Fibroblast of skin of right quadriceps (primary cell): ENCODE data around the gene PMEPA1.

Source experiments
- DNase-seq: peaks from one replicate; pipeline ENCODE4 v3.0.0-alpha.2; 2013

The PMEPA1 gene

DNA sequence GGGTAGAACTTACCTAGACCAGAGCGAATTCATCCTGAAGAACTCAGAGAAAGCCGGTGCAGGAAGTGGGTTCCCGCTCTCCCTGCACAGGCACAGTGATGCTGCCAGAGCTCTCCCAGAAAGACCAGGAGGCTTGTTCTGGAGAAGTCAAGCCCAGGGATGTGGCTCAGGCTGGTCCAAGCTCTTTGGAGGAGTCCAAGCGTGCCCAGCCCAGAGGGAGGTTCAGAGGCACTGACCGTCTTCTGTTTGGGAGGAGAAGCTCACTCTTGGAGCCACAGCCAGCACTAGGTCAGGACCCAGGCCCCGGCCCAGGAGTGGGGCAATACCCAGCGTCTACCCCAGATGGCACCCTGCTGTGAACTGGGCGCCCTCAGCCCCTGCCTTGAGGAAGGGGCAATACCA, 1.5 kb upstream of the PMEPA1 start:
- no peak for DNase-seq

DNA sequence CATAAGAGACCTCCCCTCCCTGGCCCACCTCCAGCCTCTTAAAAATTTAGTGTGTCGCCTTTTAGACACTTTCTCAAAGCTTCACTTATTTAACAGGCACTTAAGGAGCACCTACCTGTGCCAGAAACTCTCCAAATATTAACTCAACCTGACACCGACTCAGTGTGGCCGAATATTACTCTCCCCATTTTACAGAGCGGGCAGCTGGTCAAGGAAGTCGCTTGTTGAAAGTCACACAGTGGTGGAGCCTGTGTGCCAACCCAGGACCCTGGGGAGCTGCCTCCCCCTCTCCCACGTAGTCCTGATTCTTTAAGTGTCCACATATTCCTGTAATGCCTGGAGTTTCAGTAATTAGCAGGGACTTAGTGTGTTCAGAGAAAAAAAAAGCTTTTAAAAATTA, 1.0 kb upstream of the PMEPA1 start:
- no peak for DNase-seq

DNA sequence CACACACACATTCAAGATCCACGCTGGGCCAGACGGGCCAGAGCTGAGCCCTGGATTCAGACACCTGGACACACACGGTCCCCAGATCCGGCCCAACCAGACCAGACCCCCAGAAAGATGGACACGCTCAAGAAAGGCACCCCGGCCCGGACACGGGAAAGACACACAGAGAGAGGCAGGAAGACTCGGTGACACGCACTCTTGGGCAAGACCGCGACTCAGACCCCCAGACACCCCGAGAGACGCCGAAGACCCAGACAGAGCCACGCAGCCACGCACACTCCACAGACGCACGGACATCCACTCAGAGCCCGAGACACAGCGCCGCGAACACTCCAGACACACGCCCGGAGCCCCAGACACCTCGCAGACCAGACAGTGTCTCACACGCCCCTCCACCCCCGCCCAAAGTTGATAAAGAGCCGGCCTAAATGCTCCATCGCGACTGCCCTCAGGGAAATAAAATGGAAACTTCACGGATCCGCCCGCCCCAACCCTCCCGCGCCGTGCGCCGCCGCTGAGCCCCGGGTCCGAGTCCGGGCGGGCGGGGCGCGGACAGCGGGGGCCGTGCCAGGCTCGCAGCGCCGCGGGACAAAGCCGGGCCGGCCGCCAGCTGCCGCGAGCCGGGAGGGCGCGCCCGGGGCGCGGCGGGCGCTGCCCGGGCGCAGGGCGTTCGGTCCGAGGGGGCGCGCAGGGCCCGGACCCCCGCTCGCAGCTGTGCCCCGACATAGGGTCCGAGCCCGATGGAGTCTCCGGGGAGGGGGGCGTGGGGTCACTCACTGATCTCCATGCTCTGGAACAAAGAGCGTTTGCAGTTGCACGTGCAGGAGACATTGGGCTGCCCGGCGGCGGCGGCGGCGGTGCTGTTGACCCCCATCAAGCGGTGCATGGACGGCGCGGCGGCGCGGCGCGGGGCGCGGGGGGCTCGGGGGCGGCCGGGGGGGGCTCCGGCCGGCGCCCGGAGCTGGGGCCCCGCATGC, 831 bp downstream of the PMEPA1 start:
- DNase-seq = no peak

DNA sequence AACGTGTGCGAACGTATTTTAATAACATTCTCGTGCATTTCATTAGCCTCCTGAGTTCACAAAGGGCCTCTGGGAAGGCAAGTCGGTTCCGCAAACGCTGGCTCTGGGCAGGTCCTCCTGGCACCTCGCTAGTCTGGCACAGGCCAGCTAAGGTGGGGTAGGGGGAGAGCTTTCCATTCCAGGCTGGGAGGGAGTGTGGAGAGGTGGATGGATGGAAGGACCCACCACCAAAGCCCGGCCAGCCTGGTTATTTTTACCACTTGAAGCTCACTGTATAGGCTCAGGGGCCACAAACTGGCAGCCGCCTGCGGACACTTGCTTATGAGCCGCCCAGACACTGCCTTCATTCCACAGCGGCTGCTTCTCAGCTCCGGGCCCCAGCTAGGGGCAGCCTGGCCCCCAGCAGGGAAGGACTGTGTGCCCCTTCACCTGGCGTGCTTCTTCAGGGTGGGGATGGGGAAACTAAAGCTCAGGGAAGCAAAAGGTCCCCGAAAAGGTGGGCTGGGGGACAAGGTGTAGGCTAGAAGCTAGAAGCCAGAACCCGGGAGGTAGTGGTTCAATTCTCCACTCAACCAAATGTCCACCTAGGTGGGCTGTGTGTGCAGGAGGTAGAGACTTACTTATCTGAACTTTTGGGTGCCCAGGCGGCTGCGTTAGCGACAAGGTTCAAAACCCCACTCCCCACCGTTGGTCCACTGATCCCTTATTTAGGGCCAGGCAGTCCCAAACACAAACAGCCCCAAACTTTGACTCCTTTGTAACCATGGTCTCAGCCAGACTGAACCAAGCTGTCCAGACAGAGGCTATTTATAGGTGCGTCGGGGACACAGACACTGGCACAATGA, 1.7 kb downstream of the PMEPA1 start:
- no peak for DNase-seq

DNA sequence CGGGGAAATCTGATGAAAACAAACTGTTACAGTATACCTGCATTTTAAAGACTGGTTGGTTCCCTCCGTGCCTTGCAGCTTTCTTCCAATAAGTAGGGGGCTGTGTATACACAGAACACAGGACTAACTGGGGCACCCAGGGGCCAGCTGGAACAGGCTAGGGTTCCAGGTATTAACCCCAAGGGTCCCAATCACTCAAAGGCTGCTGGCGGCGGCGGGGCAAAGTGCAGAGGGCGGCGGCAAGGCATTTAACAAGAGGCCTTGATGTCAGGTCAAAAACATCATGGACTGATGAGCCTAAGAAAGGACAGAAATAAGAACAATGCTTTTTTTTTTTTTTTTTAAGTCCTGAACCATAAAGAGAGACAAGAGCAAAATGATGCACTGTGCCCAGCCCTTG, 2.5 kb downstream of the PMEPA1 start:
- DNase-seq = no peak

DNA sequence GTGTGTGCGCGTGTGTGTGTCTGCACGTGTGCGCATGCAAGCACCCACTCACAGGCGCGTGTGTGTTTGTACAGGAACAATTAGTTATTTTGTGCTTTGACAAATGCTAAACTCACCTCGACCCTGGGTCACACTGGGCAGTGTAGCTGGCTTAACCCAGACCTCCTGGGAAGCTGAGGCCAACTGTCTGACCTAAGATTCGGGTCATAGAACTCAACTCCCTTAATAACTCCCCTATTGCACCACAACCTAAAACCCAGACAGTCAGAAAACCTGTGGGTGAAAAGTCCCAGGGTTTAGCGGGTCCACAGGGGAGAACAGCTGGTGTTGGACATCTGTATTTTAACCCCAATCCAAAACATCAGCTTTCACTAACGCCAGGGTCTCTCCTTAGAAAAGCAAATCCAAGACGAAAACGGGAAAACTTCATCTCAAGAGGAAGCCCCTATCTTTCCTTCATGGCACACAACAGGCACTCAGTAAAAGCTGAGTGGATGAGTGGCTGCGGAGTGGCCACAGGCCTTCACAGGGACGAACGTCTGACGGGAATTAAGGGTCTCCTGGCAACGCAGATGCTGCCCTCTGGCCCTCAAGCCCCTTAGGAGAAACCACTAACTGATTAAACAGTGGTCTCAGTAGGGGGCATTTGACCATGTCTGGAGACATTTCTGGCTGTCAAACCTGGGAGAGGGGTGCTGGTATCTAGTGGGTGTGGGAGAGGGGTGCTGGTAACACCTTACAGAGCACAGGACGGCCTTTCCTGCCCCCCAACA, 4.5 kb downstream of the PMEPA1 start:
- DNase-seq = no peak

DNA sequence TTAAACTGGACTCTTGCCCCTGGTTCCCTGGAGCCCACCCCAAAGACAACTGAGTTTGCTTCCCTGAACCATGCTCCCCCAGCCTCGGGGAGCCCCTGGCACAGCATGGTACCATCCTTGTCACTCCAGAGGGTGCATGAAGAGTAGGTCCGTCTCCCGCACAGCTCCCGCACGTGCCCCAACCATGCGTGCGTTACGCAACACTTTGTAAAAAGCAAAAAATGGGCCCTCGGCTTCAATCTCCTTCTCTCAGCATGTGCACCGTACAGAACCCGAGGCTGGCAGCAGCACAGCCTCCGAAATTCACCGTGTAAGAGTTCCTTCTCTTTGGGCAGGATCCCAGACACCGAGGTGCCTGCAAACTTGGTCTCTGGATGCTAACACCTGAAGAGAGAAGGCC, 5.6 kb downstream of the PMEPA1 start:
- DNase-seq = no peak

DNA sequence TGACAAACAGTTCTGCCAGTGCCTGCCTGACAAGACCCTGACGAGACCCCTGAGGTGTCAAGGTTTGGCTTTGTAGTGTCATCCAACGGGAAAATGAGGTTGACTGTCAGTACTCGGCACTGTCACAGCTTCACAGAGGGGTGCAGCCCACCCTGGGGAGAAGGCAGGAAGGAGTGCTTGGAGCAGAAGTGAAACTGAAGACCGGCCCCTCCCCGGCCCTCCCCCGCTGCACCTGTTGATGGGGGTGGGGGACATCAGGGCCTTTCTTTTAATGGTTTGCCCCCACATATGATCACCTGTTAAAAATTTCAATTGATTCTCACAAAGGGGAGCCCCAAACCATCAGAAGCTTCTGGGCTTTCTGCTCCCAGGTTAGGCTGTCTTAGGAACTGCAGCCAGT, 6.8 kb downstream of the PMEPA1 start:
- DNase-seq = no peak

DNA sequence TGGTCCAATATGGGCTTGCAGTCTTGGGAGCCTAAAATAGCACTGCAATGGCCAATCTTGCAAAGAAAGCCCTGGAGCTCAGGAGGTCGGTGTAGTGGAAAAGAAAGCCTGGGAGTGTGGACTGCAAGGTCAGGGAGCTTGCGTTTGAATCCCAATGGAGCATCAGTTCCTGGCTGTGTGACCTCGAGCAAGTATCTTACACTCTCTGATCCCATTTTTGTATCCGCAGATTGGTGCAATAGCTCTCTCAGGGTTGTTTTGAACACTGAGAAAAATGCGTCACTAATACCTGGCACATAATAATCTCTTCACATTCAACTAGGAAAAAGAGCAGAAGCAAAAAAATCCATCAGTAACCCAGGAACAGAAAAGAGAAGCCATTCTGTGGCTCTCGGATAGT, 7.3 kb downstream of the PMEPA1 start:
- DNase-seq = no peak

DNA sequence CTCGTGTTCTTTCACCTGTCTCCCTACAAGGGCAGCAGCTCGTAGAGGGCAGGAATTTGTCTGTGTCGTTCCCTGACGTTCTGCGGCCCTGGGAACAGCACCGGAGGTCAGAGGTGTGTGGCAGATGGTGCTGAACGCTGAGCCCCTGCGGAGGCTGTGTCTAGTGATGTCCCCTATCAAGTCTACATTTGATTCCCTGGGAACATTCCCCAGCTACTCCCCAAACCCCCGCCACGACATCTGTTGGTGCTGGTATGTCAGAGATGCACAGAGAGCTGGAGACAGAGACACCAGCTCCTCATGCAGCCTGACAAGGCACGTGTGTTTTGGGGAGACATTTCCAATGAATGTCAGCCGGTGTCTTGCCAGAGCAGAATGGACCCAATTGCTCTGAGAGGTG, 7.7 kb downstream of the PMEPA1 start:
- DNase-seq = no peak

DNA sequence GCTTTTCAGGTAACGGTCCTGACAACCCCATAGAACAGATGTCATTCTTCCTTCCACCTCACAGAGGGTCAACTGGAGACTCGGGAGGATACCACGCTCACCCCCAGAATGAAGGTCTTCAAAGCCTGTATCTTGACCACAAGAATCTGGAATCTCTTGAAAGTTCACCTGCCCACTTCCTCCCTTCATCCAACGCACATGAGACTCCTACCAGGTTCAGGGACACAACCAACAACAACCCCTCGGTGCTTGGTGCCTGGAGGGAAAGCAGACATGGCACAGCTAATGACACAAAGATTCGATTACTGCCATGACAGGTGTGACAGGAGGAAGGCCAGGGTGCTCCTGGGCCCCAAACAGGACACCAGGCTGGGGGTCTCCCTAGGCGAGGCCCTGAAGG, 8.2 kb downstream of the PMEPA1 start:
- no peak for DNase-seq

DNA sequence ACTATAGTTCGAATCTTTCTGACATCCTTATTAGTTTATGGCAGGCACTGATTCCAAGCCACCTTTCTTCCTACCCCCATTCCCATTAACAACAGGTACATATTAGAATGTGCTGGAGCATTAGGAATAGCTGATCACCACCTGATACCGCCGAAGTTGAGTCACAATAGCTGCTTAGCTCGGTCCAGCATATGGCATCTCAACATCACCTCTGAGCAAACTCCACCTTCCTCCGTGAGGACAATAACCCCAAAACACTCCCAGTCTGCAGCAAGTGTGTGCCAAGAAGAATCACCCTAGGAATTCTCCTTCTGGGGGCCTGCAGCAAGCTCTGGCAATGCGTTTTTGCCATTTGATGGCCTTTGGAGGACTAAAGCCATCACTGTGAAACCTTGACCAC, 8.7 kb downstream of the PMEPA1 start:
- DNase-seq = no peak

DNA sequence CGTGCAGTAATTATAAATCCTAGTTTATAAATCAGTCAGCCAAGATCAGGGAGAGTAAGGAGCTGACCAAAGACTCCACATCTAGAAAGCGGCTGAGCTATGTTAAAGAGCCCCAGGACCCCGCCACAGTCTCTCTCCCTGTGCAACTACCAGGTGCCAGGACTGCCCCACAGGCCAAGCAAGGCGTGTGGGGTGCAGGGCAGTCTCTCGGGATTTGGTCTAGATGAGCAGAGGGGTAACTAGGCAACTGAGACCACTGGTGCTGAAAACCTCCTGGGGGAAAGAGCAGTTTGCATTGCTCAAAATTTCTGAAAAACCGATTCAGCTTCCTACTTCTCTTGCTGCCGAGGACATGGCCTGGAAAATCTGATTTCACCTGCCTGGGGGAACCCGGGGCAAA, 10.4 kb downstream of the PMEPA1 start:
- no peak for DNase-seq

DNA sequence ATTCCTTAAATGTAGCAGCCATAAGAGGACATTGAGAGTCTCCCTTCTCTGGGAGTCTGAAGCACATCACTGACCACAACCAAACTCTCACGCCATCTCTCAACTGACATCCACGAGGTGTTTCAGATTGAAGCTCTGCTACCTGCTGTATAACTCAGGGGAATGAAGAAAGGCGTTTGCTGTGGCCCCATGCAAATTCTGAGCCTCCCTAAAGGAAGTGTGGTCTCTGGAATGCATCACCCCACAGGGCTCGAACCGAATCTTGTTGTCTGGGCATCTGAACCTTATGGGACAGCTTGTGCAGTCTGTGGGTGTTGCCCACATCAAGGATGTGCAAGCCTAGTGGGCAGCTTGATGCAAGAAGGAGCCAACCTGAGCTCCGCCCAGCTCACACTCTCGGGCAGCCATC, 10.9 kb downstream of the PMEPA1 start:
- no peak for DNase-seq

DNA sequence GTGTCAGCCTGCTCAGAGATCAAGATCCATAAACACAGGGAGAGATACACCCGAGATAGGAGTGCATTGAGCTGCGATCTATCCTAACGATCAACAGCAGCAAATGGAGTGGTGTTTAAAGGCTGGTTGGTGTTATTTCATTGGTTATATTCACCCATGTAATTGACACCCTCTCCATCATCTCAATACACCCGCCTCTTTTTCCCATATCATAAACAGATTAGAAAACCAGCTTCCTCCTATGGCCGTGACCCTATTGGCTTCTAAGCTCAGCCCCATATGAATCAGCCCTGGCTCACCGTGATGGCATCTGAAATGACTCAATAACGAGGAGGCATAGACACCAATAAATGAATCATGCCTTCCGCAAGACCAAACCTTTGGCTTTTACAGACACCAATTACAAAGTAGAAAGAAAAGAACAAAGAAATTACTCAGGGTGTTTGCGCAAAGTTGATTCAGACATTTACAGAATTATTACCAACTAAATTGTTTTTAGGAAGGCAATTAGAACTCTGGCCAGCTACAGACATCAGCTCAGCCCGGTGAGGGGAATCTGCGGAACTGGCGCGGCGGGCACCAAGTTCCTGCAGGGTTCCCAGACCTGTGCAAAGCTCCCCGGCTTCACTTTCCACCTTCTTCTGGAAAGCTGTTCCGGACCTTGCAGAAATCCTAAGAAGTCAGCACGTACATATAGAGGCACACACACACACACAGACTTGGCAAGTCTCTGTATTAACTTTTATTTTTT, 11.5 kb downstream of the PMEPA1 start:
- peak; percentile 98 for DNase-seq

DNA sequence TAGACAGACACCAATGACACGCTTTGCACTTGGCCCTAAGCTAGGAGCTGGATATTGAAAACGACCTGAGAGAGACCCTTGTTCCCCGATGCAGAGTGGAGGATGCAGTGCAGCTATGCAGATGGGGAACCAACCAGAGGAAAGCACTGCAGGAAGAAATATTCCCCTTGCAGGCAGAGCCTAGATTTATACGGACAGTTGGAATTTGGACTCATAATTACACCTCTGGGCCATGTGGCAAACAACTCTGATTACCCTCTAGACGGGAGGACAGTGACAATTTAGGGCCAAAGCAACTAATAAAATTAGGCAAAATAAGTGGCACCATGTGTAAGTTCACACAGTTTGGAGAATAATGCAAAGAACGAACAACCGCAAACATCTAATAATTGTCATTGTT, 12.3 kb downstream of the PMEPA1 start:
- DNase-seq = no peak

DNA sequence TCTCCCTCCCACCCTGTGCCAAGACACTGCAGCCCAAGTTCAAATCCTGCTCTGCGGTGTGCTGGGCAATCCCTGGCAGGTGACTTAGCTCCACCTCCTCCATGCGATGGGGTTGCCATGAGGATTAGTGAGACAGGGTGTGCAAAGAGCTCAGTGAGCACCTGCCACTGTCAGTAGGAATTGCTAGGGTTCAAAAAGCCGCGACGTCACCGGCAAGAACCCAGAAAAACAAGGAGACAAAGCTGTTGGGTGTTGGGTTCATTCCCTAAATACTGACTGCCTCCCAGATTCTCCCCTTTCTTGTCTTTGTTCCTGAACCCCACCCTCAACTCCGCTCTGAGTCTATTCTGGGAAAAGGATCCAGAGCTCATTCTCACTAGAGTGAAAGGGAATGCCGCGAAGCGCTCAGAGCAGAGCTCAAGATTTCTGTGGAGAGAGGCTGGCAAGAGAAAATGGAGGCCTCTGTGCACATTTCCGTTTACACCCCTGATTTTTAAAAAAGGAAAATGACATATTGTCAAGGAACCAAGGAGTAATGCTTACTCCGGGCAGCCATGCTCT, 13.3 kb downstream of the PMEPA1 start:
- no peak for DNase-seq

DNA sequence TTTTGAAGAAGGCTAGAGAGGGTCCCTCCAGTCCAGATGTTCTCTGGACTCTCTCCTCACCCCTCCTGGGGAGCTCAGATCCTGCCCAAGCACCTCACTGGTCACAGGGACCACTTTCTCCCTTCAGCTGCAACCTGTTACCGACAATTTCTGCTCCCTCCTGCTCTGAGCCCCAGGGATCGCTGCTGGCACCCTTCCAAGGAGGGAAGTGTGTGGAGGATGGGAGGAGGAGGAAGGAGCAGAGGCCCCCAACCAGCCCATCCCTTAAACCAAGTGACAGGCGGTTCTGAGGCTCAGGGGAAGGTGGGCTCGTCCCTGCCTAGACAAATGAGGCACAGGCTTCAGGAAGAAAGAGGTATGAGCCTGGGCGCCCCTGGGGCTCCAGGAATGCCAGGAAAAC, 13.9 kb downstream of the PMEPA1 start:
- no peak for DNase-seq

DNA sequence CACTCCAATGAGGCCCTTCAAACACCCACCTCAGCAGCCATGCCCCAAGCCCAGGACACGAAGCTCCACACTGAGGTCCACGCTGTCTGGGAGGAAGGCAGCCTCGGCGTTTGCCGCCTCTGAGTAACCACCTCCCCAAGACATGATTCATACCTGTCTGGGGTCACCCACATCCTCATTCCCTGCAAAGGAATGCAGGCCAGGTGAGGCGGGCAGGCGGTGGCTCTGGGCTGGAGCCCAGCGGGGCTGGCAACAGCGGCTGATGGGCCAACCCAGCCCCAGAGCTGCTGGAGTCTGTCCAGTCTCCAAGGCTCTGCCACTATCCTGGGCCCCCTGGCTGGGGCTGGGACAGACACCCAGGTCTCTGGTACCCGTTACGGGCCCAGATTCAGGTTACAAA, 14.8 kb downstream of the PMEPA1 start:
- DNase-seq = no peak

DNA sequence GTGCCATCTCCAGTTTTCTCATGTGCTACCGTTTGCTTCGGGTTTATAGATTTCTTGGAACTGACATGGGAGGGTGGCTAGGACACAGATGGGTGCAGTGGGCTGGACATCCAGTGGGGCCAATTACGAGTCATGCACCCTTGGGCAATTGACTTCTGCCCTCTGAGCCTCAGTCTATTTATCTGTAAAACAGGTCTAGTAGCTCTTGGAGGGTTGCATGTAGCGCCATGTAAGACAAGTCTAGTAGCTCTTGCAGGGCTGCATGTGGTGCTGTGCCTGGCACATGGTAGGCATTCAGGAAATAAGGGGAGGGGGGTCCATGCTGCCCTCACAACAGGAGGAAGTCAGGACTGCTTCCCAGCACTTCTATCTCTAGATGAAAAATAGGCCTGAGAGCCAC, 15.3 kb downstream of the PMEPA1 start:
- DNase-seq = no peak

DNA sequence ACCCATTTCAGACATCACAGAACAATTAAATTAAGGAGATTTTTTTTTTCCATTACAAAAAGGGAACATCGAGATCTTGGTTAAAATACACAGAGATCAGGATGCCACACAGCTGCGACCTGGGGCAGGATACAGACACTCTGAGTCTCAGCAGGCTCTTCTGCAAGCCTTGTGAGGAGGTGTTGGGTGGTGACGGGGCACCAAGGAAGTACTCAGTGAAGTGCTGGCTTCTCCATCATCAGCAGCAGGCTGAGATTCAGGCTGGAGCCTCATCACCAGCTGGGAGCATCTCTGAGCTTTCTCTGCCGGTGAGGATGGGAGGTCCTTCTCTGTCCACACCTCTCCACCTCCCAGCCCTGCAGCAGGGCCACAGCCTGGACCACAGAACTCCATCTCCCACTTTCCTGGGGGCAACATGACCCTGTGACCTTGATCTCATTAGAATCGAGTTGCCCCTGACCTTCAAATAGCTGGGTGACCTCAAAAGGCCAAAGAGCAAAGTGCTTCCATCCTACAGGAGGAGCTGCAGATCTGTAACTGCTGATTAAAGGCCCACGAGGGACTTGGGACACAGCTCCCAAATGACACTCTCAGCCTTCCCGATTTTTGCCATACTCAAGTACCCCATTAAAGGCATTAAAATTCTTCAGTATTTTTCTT, 16.0 kb downstream of the PMEPA1 start:
- no peak for DNase-seq
